Hematopoietic multipotent progenitor cell treated with erythropoietin and hydrocortisone succinate and interleukin-3 and kit ligand, for 17 days (in vitro differentiated cells): ENCODE measurements around the gene ZNF451.

Experiments
- DNase-seq: peaks from one replicate; pipeline ENCODE4 v3.0.0-alpha.2; 2015; ENCODE audit warnings: low spot score

The ZNF451 gene

GRCh38 chr6:57207872-57208271, 117.9 kb downstream of the ZNF451 start:
- no peak for DNase-seq

- no peak for DNase-seq
Observed at GRCh38 chr6:57209030-57209429, 119.0 kb downstream of the ZNF451 start.

GRCh38 chr6:57210060-57210459, 120.1 kb downstream of the ZNF451 start:
- no peak for DNase-seq

GRCh38 chr6:57215260-57215659, 125.3 kb downstream of the ZNF451 start:
- DNase-seq = no peak

GRCh38 chr6:57216235-57217101, 126.5 kb downstream of the ZNF451 start:
- DNase-seq = no peak

- no peak for DNase-seq
Observed at GRCh38 chr6:57217270-57217669, 127.3 kb downstream of the ZNF451 start.
